Loucy (cell line): ENCODE results near the gene ADAMTS20.

Source experiments
- H2AFZ ChIP-seq: fragments of 200-600 bp; sonication (generic); 2 replicates; pipeline ENCODE4 v1.6.0; 2016; ENCODE audit warnings: antibody characterized with exemption, mild to moderate bottlenecking, low read length, moderate library complexity
- H3F3A ChIP-seq: fragments of 200-600 bp; 2 replicates; pipeline ENCODE4 v1.6.0; 2016; ENCODE audit warnings: antibody characterized with exemption, low read depth, mild to moderate bottlenecking
- H3K27me3 ChIP-seq: fragments of 200-600 bp; sonication (generic); 2 replicates; pipeline ENCODE4 v1.6.1; 2014; ENCODE audit warnings: low read length, mild to moderate bottlenecking; ENCODE audit not compliant: insufficient read depth, poor library complexity, severe bottlenecking
- H3K36me3 ChIP-seq: fragments of 200-600 bp; sonication (generic); 2 replicates; pipeline ENCODE4 v1.6.1; 2016; ENCODE audit warnings: low read length; ENCODE audit not compliant: insufficient read depth
- H3K4me1 ChIP-seq: fragments of 200-600 bp; sonication (generic); 2 replicates; pipeline ENCODE4 v1.5.1; 2014; ENCODE audit warnings: low read length, mild to moderate bottlenecking; ENCODE audit not compliant: insufficient read depth, poor library complexity, severe bottlenecking
- H3K4me2 ChIP-seq: fragments of 200-600 bp; sonication (generic); 2 replicates; pipeline ENCODE4 v1.6.0; 2014; ENCODE audit warnings: antibody characterized with exemption, low read length, low read depth, mild to moderate bottlenecking; ENCODE audit not compliant: poor library complexity, severe bottlenecking
- H3K4me3 ChIP-seq: fragments of 200-600 bp; sonication (generic); 2 replicates; pipeline ENCODE4 v1.5.1; 2014; ENCODE audit warnings: low read length, mild to moderate bottlenecking, mixed read lengths; ENCODE audit not compliant: poor library complexity, severe bottlenecking
- H3K79me2 ChIP-seq: fragments of 200-600 bp; sonication (generic); 2 replicates; pipeline ENCODE4 v1.6.1; 2014; ENCODE audit warnings: low read length; ENCODE audit not compliant: insufficient read depth
- H3K9ac ChIP-seq: fragments of 200-600 bp; sonication (generic); 2 replicates; pipeline ENCODE4 v1.6.0; 2014; ENCODE audit warnings: mild to moderate bottlenecking, low read depth, low read length, moderate library complexity; ENCODE audit not compliant: poor library complexity, severe bottlenecking
- H3K9me2 ChIP-seq: fragments of 200-600 bp; sonication (generic); replicated peaks from 2 replicates; pipeline ENCODE4 v1.6.1; 2016; ENCODE audit warnings: low read depth, low read length, mixed read lengths
- H3K9me3 ChIP-seq: fragments of 200-600 bp; sonication (generic); 2 replicates; pipeline ENCODE4 v1.6.1; 2014; ENCODE audit warnings: mild to moderate bottlenecking, antibody characterized with exemption, low read length, low read depth; ENCODE audit not compliant: insufficient read depth
- H4K20me1 ChIP-seq: fragments of 200-600 bp; sonication (generic); 2 replicates; pipeline ENCODE4 v1.6.0; 2014; ENCODE audit warnings: antibody characterized with exemption, low read length, mild to moderate bottlenecking; ENCODE audit not compliant: insufficient read depth, poor library complexity, severe bottlenecking
- EZH2phosphoT487 ChIP-seq: fragments of 200-600 bp; IDR thresholded peaks from 2 replicates; pipeline ENCODE4 v1.6.1; 2018; ENCODE audit warnings: antibody characterized with exemption, mild to moderate bottlenecking, moderate library complexity, borderline replicate concordance
- TF ChIP-seq, protein P1 (sequence below): fragments of 200-600 bp; sonication (generic); conservative IDR thresholded peaks from 2 replicates; pipeline ENCODE4 v1.5.1; 2014; ENCODE audit warnings: mild to moderate bottlenecking, antibody characterized with exemption, low read length

Gene ADAMTS20

DNA sequence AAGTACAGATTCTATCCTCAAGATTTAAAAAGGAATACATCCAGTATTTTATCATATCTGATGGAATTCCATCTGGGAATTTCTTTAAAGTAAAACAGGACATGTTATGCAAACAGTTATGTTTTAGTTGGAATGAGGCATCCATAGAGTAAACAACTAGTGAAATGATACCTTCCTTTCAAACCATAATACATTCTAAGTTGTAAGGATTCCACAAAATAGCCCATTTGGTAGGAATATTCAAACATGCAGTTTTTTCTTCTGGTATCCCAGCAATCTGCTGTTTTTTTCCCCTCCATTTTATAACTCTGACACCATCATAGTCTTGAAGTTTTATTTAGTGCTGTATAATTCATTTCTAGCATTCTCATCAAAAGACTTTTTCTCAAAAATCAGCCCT lies 149.6 kb downstream of the ADAMTS20 start:
- Histone ChIP-seq H3K79me2 (no peaks in the 10 kb centered on the region), H3K4me2 (no peak overlapping the region)
- no peak for TF ChIP-seq EZH2phosphoT487
- TF ChIP-seq, protein P1, sequence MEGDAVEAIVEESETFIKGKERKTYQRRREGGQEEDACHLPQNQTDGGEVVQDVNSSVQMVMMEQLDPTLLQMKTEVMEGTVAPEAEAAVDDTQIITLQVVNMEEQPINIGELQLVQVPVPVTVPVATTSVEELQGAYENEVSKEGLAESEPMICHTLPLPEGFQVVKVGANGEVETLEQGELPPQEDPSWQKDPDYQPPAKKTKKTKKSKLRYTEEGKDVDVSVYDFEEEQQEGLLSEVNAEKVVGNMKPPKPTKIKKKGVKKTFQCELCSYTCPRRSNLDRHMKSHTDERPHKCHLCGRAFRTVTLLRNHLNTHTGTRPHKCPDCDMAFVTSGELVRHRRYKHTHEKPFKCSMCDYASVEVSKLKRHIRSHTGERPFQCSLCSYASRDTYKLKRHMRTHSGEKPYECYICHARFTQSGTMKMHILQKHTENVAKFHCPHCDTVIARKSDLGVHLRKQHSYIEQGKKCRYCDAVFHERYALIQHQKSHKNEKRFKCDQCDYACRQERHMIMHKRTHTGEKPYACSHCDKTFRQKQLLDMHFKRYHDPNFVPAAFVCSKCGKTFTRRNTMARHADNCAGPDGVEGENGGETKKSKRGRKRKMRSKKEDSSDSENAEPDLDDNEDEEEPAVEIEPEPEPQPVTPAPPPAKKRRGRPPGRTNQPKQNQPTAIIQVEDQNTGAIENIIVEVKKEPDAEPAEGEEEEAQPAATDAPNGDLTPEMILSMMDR, result no peak

DNA sequence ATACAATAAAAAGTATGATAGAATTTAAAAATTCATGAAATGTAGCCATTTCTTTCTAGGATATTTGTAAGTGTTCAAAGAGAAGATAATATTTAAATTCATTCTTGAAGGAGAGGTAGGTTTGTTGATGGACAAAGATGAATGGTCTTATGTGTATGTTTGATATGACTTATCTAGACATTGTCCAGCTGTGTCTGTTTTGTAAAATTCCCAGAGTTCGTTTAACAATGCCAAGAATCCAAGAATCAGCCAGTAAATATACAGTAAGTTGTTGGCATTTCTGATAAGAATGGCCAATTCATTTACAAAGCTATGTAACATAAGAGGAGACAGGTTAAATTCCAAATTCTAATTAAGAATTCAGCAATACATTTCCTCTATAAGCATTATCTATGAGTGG lies 150.9 kb downstream of the ADAMTS20 start:
- no peaks in the 10 kb centered on the region for H3K9me3 ChIP-seq
- H3F3A ChIP-seq, result no peaks in the 10 kb centered on the region
- H3K4me3 ChIP-seq, result no peak overlapping the region
- H3K4me2 ChIP-seq, result no peak overlapping the region
- no peak for TF ChIP-seq EZH2phosphoT487
- TF ChIP-seq, protein P1, result no peak
- H4K20me1 ChIP-seq, result no peaks in the 10 kb centered on the region
- H3K9me2 ChIP-seq, result no peaks in the 10 kb centered on the region
- H3K79me2 ChIP-seq, result no peaks in the 10 kb centered on the region
- H3K9ac ChIP-seq, result no peak overlapping the region
- no peaks in the 10 kb centered on the region for H3K4me1 ChIP-seq
- H2AFZ ChIP-seq, result no peak overlapping the region
- no peaks in the 10 kb centered on the region for H3K27me3 ChIP-seq
- no peaks in the 10 kb centered on the region for H3K36me3 ChIP-seq

More for the DNA sequence above, 149.6 kb downstream of the ADAMTS20 start:
- H3K4me3 ChIP-seq, result no peak overlapping the region
- H3K4me1 ChIP-seq, result no peaks in the 10 kb centered on the region
- H3K9ac ChIP-seq, result no peak overlapping the region
- no peaks in the 10 kb centered on the region for H3F3A ChIP-seq
- H3K9me3 ChIP-seq, result no peaks in the 10 kb centered on the region
- H4K20me1 ChIP-seq, result no peaks in the 10 kb centered on the region
- H2AFZ ChIP-seq, result no peak overlapping the region
- no peaks in the 10 kb centered on the region for H3K9me2 ChIP-seq
- H3K36me3 ChIP-seq, result no peaks in the 10 kb centered on the region
- H3K27me3 ChIP-seq, result no peaks in the 10 kb centered on the region

DNA sequence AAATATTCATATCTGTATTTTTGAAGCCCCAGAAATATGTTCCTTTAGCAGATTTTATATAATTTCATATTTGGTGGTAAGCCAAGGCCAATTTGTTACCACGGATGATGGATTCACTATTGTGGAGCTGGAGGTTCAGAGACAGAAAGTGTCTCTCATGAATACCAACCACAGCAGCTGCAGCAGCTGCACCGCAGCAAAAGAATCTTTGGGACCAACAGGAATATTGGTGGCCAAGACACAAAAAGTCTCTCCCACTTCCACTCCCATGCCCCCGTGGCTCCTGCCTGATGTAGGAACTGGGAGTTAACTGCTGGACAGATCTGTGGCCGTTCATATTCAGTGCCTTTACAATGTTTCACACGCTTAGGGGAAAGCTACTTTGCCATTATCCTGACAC lies 155.3 kb downstream of the ADAMTS20 start:
- Histone ChIP-seq H2AFZ (no peak overlapping the region), H3K79me2 (no peaks in the 10 kb centered on the region), H3K27me3 (no peaks in the 10 kb centered on the region), H3K4me3 (no peak overlapping the region), H3K36me3 (no peaks in the 10 kb centered on the region), H3K4me1 (no peaks in the 10 kb centered on the region), H3K9ac (no peak overlapping the region), H3K4me2 (no peak overlapping the region), H3F3A (no peaks in the 10 kb centered on the region), H3K9me3 (no peaks in the 10 kb centered on the region), H4K20me1 (no peaks in the 10 kb centered on the region), H3K9me2 (no peaks in the 10 kb centered on the region)
- TF ChIP-seq, protein P1, result no peak
- no peak for TF ChIP-seq EZH2phosphoT487
